ENCODE results near the gene HOXA2.

Gene HOXA2

DNA sequence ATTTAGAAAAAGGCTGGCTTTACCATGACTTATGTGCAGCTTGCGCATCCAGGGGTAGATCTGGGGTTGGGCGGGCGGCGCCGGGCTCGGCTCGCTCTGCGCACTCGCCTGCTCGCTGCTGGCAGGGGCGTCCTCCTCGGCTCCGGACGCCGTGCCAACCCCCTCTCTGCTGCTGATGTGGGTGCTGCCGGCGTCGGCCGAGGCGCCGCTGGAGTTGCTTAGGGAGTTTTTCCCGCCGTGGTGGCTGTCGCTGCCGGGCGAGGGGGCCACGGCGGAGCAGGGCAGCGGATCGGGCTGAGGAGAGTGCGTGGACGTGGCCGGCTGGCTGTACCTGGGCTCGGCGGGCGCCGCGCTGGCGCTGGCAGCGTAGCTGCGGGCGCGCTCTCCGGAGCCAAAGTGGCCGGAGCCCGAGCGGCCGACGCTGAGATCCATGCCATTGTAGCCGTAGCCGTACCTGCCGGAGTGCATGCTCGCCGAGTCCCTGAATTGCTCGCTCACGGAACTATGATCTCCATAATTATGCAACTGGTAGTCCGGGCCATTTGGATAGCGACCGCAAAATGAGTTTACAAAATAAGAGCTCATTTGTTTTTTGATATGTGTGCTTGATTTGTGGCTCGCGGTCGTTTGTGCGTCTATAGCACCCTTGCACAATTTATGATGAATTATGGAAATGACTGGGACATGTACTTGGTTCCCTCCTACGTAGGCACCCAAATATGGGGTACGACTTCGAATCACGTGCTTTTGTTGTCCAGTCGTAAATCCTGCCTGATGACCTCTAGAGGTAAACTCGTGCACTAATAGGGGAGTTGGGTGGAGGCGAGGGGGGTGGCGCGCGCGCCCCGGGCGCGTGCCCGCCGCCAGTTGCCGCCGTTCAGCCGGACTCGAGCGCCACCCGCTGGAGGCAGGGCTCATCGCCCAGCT is 40.8 kb upstream of the HOXA2 start, which contains the start of gene HOXA5 (continued):
- TF ChIP-seq ZBTB21 (tag by site-specific recombination; IDR thresholded peaks at IDR 0.05) (peak; percentile 66; the same call in 1 of the 2 replicates), WT1 (tag by site-specific recombination; IDR thresholded peaks at IDR 0.05) (peak; percentile 76), OSR2 (tag by site-specific recombination; IDR thresholded peaks at IDR 0.05) (no peak), ZNF555 (tag by site-specific recombination; conservative IDR thresholded peaks at IDR 0.05) (no peak), ZNF701 (tag by site-specific recombination; IDR thresholded peaks at IDR 0.05) (no peak), ZNF221 (tag by site-specific recombination; IDR thresholded peaks at IDR 0.05; ENCODE audit: borderline replicate concordance) (no peak), ZNF768 (tag by site-specific recombination; IDR thresholded peaks at IDR 0.05) (no peak), BCL11A (tag by site-specific recombination; IDR thresholded peaks at IDR 0.05; ENCODE audit: low read depth) (peak; percentile 93), ZNF274 (IDR thresholded peaks at IDR 0.05; ENCODE audit: low read length) (no peak), ZNF274 (tag by site-specific recombination; IDR thresholded peaks at IDR 0.05; ENCODE audit: borderline replicate concordance) (no peak), ZNF510 (tag by site-specific recombination; IDR thresholded peaks at IDR 0.05; ENCODE audit: insufficient replicate concordance) (no peak), ZIC2 (tag by site-specific recombination; IDR thresholded peaks at IDR 0.05) (no peak), TRIM28 (IDR thresholded peaks at IDR 0.05; ENCODE audit: borderline replicate concordance, low read length) (no peak), ZNF837 (tag by site-specific recombination; IDR thresholded peaks at IDR 0.05) (no peak), ZNF549 (tag by site-specific recombination; IDR thresholded peaks at IDR 0.05) (no peak), ZNF624 (tag by site-specific recombination; IDR thresholded peaks at IDR 0.05) (no peak), ZNF302 (tag by site-specific recombination; IDR thresholded peaks at IDR 0.05; ENCODE audit: low read depth) (no peak), ZNF529 (tag by site-specific recombination; IDR thresholded peaks at IDR 0.05; ENCODE audit: insufficient replicate concordance) (no peak), ZNF560 (tag by site-specific recombination; IDR thresholded peaks at IDR 0.05; ENCODE audit: borderline replicate concordance) (no peak), ZNF202 (tag by site-specific recombination; IDR thresholded peaks at IDR 0.05; ENCODE audit: borderline replicate concordance) (no peak), ZBTB8A (tag by site-specific recombination; IDR thresholded peaks at IDR 0.05) (peak; percentile 74), ZNF501 (tag by site-specific recombination; IDR thresholded peaks at IDR 0.05) (no peak), GFI1B (tag by site-specific recombination; IDR thresholded peaks at IDR 0.05) (no peak), FEZF1 (tag by site-specific recombination; IDR thresholded peaks at IDR 0.05) (peak; percentile 87), ZEB2 (tag by site-specific recombination; IDR thresholded peaks at IDR 0.05) (peak; percentile 76)
- TF ChIP-seq, protein P1, sequence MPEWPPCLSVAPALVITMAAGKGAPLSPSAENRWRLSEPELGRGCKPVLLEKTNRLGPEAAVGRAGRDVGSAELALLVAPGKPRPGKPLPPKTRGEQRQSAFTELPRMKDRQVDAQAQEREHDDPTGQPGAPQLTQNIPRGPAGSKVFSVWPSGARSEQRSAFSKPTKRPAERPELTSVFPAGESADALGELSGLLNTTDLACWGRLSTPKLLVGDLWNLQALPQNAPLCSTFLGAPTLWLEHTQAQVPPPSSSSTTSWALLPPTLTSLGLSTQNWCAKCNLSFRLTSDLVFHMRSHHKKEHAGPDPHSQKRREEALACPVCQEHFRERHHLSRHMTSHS (tag by site-specific recombination; IDR thresholded peaks at IDR 0.05), result no peak
- TF ChIP-seq, protein P2, sequence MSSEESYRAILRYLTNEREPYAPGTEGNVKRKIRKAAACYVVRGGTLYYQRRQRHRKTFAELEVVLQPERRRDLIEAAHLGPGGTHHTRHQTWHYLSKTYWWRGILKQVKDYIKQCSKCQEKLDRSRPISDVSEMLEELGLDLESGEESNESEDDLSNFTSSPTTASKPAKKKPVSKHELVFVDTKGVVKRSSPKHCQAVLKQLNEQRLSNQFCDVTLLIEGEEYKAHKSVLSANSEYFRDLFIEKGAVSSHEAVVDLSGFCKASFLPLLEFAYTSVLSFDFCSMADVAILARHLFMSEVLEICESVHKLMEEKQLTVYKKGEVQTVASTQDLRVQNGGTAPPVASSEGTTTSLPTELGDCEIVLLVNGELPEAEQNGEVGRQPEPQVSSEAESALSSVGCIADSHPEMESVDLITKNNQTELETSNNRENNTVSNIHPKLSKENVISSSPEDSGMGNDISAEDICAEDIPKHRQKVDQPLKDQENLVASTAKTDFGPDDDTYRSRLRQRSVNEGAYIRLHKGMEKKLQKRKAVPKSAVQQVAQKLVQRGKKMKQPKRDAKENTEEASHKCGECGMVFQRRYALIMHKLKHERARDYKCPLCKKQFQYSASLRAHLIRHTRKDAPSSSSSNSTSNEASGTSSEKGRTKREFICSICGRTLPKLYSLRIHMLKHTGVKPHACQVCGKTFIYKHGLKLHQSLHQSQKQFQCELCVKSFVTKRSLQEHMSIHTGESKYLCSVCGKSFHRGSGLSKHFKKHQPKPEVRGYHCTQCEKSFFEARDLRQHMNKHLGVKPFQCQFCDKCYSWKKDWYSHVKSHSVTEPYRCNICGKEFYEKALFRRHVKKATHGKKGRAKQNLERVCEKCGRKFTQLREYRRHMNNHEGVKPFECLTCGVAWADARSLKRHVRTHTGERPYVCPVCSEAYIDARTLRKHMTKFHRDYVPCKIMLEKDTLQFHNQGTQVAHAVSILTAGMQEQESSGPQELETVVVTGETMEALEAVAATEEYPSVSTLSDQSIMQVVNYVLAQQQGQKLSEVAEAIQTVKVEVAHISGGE (tag by site-specific recombination; conservative IDR thresholded peaks at IDR 0.05; ENCODE audit: low read depth), result no peak
- TF ChIP-seq, protein P3, sequence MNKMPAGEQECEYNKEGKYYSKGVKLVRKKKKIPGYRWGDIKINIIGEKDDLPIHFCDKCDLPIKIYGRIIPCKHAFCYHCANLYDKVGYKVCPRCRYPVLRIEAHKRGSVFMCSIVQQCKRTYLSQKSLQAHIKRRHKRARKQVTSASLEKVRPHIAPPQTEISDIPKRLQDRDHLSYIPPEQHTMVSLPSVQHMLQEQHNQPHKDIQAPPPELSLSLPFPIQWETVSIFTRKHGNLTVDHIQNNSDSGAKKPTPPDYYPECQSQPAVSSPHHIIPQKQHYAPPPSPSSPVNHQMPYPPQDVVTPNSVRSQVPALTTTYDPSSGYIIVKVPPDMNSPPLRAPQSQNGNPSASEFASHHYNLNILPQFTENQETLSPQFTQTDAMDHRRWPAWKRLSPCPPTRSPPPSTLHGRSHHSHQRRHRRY (tag by site-specific recombination; IDR thresholded peaks at IDR 0.05), result no peak
- TF ChIP-seq, protein P4, sequence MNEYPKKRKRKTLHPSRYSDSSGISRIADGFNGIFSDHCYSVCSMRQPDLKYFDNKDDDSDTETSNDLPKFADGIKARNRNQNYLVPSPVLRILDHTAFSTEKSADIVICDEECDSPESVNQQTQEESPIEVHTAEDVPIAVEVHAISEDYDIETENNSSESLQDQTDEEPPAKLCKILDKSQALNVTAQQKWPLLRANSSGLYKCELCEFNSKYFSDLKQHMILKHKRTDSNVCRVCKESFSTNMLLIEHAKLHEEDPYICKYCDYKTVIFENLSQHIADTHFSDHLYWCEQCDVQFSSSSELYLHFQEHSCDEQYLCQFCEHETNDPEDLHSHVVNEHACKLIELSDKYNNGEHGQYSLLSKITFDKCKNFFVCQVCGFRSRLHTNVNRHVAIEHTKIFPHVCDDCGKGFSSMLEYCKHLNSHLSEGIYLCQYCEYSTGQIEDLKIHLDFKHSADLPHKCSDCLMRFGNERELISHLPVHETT (tag by site-specific recombination; IDR thresholded peaks at IDR 0.05), result no peak
- TF ChIP-seq, protein P5, sequence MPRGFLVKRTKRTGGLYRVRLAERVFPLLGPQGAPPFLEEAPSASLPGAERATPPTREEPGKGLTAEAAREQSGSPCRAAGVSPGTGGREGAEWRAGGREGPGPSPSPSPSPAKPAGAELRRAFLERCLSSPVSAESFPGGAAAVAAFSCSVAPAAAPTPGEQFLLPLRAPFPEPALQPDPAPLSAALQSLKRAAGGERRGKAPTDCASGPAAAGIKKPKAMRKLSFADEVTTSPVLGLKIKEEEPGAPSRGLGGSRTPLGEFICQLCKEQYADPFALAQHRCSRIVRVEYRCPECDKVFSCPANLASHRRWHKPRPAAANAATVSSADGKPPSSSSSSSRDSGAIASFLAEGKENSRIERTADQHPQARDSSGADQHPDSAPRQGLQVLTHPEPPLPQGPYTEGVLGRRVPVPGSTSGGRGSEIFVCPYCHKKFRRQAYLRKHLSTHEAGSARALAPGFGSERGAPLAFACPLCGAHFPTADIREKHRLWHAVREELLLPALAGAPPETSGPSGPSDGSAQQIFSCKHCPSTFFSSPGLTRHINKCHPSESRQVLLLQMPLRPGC (tag by site-specific recombination; IDR thresholded peaks at IDR 0.05), result peak; percentile 29; the same call in 1 of the 2 replicates
- TF ChIP-seq, protein P6, sequence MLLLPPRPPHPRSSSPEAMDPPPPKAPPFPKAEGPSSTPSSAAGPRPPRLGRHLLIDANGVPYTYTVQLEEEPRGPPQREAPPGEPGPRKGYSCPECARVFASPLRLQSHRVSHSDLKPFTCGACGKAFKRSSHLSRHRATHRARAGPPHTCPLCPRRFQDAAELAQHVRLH (tag by site-specific recombination; IDR thresholded peaks at IDR 0.05), result 0 out of 2 replicates have a peak, but pooled peaks have one; percentile 10

Measured in HEK293 (cell line).